Measurements from ENCODE around the gene RMND1. TPM values are rescaled to one million over a fixed set of nuclear protein-coding genes. Genes with fewer than 3 reads are reported as not detected.

The RMND1 gene
- total and polyA plus RNA-seq, 9 of the 15 experiments (the other 6 are each of a cell fraction or from before 2014, with no cell fraction given) = 26.9 to 47.8 (median 36.2) TPM

GRCh38 chr6:151381722-151382121 lies 70.2 kb downstream of the RMND1 start:
- peaks cover 3 to 15% of the 10 kb centered on the region in 2 experiments; a peak in 4 of 5 replicates for H3K4me1 ChIP-seq (replicated peaks in 1 of 2; ENCODE audit: control insufficient read depth in 2 of 2, insufficient read depth in 2 of 2, low read length in 2 of 2)
- TF ChIP-seq C11orf30 (IDR thresholded peaks at IDR 0.05; ENCODE audit: low read depth) = peak; percentile 56
- TF ChIP-seq ZNF316 (IDR thresholded peaks at IDR 0.05) = peak; percentile 68
- TF ChIP-seq AFF4 (CRISPR knock-in tag; IDR thresholded peaks at IDR 0.05) = no peak
- H4K20me1 ChIP-seq (replicated peaks; ENCODE audit: control insufficient read depth, insufficient read depth, low read length) = no peaks in the 10 kb centered on the region
- H3K27ac ChIP-seq (ENCODE audit: extremely low read depth, low read depth, low read length) = no peak overlapping the region
- peaks cover 7% of the 10 kb centered on the region; the same call in 1 of the 3 replicates for H3K36me3 ChIP-seq (ENCODE audit: control insufficient read depth, insufficient read depth, low read length)
- H3K9ac ChIP-seq (ENCODE audit: insufficient read depth in 1 of 2, low read depth in 2 of 2, low read length in 2 of 2) = no peak overlapping the region
- no peaks in the 10 kb centered on the region for H3K27me3 ChIP-seq (ENCODE audit: control insufficient read depth in 2 of 2, insufficient read depth in 2 of 2, low read length in 2 of 2)
- peaks cover 56% of the 10 kb centered on the region for H3K79me2 ChIP-seq (ENCODE audit: control insufficient read depth, insufficient read depth, low read length)
- H3K4me2 ChIP-seq (ENCODE audit: insufficient read depth, low read length) = no peak overlapping the region
- in situ Hi-C loops (cut with MboI) (no loop called here), intact Hi-C loops (cut with micrococcal nuclease) (no loop called here)
- no peak for DNase-seq (ENCODE audit: extremely low read depth in 1 of 4, low spot score in 3 of 4)
- CTCF ChIA-PET (ENCODE audit: low intra/inter-chr PET ratio) = interaction anchor here (0.6 kb wide), 1 partner anchor 1835 kb away, joined by 4 read pairs; no protein-coding TSS in a partner anchor
- ATAC-seq = no peak
- no TSS peak for BruUV-seq (replicated peaks)
- H3K9me3 ChIP-seq (replicated peaks; ENCODE audit: control insufficient read depth, insufficient read depth, low read depth, low read length) = no peaks in the 10 kb centered on the region
- FAIRE-seq = no peak
- H3K9me1 ChIP-seq (ENCODE audit: control insufficient read depth, insufficient read depth, low read length) = no peaks in the 10 kb centered on the region
- WGBS (ENCODE audit: insufficient coverage, low coverage, missing lambda C conversion rate) = 78% methylated on average over 4 of the region's 4 CpGs
- no peak overlapping the region for H3K4me3 ChIP-seq
- no peak overlapping the region for H2AFZ ChIP-seq (ENCODE audit: low read depth, low read length)
- POLR2A ChIA-PET = no interaction called here

Measured in K562 (cell line).